Measurements from ENCODE around the gene LEPR.

The LEPR gene

DNA sequence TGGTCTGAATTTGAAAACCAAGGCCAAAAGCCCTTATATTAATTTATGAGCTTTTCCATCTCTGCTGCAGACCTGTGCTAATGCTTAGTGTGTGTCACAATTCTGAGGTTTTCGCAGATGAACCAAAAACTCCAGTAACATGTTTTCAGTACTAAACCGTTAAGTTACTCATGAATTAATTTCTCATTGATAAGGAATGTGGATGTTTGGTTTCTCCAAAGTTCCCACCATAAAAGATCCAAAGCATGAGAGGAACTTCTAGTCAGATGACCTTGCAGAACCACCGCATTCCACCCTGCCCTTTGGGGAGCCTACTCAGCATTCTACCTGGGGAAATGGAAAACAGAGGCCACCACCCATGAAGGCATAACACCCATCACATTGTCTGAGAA, 7.5 kb upstream of the LEPR start:
- no peak for TF ChIP-seq CTCF (IDR thresholded peaks at IDR 0.05)
- H3K4me3 ChIP-seq = no peak overlapping the region
- no peaks in the 10 kb centered on the region for H3K9me3 ChIP-seq
- H3K27ac ChIP-seq = no peak overlapping the region
- peaks cover 0 to 11% (median 0%) of the 10 kb centered on the region in 3 donors for H3K36me3 ChIP-seq
- intact Hi-C loops (cut with DNase I; ENCODE audit: low total_unique reads) = no loop called here
- no peaks in the 10 kb centered on the region for H3K4me1 ChIP-seq
- H3K27me3 ChIP-seq = no peaks in the 10 kb centered on the region
- no peak for DNase-seq

GRCh38 chr1:65414538-65414937, 5.9 kb upstream of the LEPR start:
- peaks cover 0 to 1% (median 0%) of the 10 kb centered on the region in 3 donors for H3K36me3 ChIP-seq
- intact Hi-C loops (cut with DNase I; ENCODE audit: low total_unique reads) = no loop called here
- H3K9me3 ChIP-seq = no peaks in the 10 kb centered on the region
- no peak for DNase-seq
- peaks cover 0 to 6% (median 0%) of the 10 kb centered on the region in 4 donors for H3K4me1 ChIP-seq
- no peaks in the 10 kb centered on the region for H3K27me3 ChIP-seq
- no peak overlapping the region for H3K4me3 ChIP-seq
- no peak for TF ChIP-seq CTCF (IDR thresholded peaks at IDR 0.05)
- no peak overlapping the region for H3K27ac ChIP-seq

- Histone ChIP-seq H3K4me3 (no peak overlapping the region), H3K27me3 (no peaks in the 10 kb centered on the region), H3K27ac (no peak overlapping the region), H3K9me3 (no peaks in the 10 kb centered on the region), H3K36me3 (no peaks in the 10 kb centered on the region), H3K4me1 (peaks cover 0 to 12% (median under 1%) of the 10 kb centered on the region in 4 donors)
- DNase-seq = no peak
- TF ChIP-seq CTCF (IDR thresholded peaks at IDR 0.05) = no peak
- intact Hi-C loops (cut with DNase I; ENCODE audit: low total_unique reads) = no loop called here
Observed at GRCh38 chr1:65416767-65417166, 3.7 kb upstream of the LEPR start.

DNA sequence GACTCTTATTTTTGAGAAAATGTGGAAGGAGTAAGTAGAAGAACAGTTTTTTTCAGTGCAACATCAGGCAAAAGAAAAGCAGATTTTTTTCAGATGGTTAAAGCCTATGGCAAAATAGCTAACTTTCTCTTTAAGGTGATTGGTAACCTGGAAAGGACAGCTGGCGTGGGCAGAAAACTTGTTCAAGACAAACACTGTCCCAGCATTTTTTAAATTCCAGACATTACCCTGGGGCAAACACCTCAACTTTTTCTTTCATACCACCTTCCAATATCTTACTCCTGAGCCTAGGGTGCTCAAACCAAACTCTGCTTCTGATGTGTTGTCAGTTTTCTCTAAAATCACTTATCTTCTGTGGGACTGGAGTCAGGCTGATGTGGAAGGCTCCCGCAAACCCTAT, 2.7 kb upstream of the LEPR start:
- no peak for TF ChIP-seq CTCF (IDR thresholded peaks at IDR 0.05)
- Histone ChIP-seq H3K36me3 (no peaks in the 10 kb centered on the region), H3K9me3 (no peaks in the 10 kb centered on the region)

GRCh38 chr1:65418522-65419185, 1.8 kb upstream of the LEPR start:
- DNase-seq = no peak
- Histone ChIP-seq H3K27ac (peak overlapping the region; percentile 95 to 96), H3K27me3 (no peaks in the 10 kb centered on the region), H3K4me1 (peaks cover 0 to 30% (median 18%) of the 10 kb centered on the region in 4 donors), H3K4me3 (no peak overlapping the region), H3K36me3 (no peaks in the 10 kb centered on the region), H3K9me3 (no peaks in the 10 kb centered on the region)
- intact Hi-C loops (cut with DNase I; ENCODE audit: low total_unique reads) = no loop called here
- TF ChIP-seq CTCF (IDR thresholded peaks at IDR 0.05) = no peak

More for the DNA sequence above, 2.7 kb upstream of the LEPR start:
- intact Hi-C loops (cut with DNase I; ENCODE audit: low total_unique reads) = no loop called here
- no peak for DNase-seq
- Histone ChIP-seq H3K27ac (no peak overlapping the region), H3K4me1 (peaks cover 0 to 22% (median 10%) of the 10 kb centered on the region in 4 donors), H3K4me3 (no peak overlapping the region), H3K27me3 (no peaks in the 10 kb centered on the region)
